NCI-H1694 treated with DMSO at 0.1 percent for 48 hours (cell line): Measurements from ENCODE around the gene MACROD2.
A peak's percentile ranks its signal among the peaks of the same experiment; 100 is the strongest.

Source experiments
- DNase-seq: peaks from one replicate; lab custom pipeline; 2025; lab: John Stamatoyannopoulos, UW

The MACROD2 gene

DNA sequence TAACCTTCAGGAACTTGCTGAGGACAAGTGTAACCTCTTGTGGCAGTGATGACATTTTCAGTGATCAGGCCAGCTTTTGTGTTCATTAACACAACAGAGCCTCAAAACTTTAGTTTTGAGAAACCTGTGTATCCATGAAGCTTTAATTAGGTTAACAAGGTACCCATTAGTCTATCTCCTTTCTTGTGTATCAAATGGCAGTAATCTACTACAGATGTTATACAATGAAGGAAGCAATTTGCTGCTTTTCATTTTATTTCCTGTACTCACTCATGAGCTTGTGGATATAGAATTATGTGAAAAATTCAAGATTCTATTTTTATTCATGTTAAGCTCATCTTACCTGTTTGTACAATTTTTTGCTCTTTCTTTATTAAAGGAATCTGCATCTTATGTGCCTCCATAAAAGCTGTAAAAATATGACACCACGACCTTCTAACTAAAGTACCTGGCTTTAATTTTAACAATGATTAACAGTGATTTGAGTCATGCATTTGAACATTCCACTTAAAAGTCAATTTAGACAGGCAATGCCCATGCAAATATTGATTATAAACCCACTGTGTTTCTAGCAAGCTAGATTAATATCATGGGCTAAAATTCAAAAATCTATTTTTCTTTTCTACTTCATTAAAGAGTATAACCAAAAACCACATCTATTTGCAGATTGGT lies 1680.6 kb downstream of the MACROD2 start:
- no peak for DNase-seq

DNA sequence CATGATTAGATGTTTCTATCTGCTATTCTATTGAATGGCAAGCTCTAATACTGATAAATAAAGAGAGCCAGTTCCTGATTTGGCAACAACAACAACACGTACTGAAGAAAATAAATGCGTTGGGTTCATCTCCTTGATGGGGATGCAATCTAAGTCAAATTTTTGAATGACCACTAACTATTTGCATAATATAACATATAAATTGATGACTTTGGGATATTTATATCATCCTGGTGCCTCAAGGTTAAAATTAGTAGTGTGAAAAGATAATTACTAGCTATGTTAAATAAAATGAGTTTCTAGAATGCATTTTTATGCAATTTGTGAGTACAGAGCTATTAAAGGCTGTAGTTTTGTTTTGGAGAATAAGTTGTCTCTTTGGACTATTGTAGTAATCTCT lies 1681.5 kb downstream of the MACROD2 start:
- no peak for DNase-seq

DNA sequence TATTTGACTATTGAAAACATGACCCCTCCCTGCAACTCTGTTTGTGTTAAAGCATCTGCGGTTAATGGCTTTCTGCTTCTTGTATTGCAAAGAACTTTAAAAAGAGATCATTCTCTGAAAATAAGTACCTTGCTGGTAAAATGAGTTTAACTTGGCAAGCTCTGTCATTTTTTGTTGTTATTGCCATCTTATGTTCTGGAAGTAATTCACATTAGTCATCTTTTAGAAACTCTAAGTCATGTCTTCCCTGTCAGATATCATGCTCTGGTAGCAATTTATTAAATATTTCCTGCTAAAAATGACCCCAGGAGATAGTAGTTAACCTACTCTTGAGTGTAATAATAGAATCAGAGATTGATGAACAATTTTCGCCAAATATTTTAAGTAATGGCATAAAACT lies 1687.4 kb downstream of the MACROD2 start:
- DNase-seq = no peak

DNA sequence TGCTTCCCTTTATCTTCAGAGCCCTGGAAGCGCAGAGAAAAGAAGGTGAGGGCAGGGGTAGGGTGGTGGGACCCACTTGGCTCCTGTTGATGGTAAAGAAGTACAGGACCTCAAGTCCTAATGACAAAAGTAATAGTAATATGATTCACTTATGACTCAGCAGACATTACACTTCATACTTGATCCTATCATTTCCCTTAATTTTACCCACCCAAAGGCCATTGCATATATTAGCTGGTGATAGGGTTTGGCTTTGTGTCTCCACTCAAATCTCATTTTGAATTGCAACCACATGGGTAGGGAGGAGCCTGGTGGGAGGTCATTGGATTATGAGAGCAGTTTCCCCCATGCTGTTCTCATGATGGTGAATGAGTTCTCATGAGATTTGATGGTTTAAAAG lies 1697.3 kb downstream of the MACROD2 start:
- no peak for DNase-seq

DNA sequence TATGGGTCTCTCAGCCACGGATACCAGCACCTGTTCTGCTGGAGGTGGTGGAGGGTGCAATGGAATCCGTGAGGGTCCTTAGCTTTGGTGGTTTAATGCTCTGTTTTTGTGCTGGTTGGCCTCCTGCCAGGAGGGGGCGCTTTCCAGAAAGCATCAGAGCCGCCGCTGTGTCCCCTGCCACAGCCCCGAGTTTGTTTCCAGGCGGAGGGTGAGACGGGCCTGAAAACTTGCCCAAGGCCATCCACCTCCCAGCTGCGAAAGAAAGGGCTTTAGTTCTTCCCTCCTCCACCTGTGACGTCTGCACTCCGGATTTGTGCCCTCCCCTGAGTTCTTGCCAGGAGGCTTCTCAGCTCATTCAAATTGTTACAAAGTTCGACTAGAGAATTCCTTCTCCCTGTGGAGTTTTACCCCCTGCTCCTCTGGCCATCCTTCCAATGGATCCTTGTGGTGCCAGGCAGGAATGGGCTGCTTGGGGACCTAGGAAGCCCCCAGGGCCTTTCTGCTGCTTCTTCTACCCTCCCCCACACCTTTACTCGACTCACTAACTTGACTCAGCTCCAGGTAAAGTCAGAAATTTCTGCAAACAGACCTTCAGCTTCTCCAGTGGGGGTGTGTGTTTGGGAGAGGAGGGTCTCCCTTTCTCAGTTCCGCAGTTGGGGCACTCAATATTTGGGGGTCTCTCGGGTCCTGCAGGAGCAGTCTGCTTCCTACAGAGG lies 1704.3 kb downstream of the MACROD2 start:
- no peak for DNase-seq

DNA sequence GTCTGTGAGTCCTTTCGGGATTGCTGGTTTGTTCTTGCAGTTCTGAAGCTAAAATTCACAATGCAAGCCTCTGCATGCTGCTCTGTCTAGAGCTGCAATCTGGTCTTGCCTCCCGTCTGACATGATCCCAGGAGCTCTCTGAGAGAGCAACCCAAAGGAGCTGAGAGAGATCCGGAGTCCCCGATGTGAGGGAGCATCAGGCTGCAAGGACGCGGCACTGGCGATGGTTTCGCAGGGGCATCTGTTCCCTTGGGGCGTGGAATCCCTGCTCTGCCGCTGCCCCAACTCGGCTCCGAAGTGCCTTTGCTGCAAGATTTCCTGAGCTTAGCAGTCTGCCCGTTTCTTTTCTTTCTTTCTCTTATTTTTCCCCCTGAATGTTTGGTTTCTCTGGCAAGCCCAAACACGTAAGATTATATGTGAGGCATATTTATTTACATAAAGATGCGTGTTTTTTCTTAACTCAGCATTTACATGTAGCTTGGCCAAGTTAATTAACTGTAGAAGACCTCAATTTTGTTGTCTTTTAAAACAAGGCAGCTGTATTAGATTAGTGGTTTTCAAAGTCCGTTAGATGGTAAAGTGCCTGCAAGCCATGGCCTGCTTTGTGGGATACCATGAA lies 1704.9 kb downstream of the MACROD2 start:
- DNase-seq = peak; percentile 30

DNA sequence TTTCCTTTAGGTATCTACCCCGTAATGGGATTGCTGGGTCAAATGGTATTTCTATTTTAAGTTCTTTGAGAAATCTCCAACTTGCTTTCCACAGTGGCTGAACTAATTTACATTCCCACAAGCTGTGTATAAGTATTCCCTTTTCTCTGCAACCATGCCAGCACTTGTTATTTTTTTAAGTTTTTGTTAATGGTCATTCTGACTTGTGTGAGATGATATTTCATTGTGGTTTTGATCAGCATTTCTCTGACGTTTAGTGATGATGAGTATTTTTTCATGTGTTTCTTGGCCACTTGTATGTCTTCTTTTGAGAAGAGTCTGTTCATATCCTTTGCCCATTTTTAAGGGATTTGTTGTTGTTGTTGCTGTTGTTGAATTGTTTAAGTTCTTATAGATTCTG lies 1706.8 kb downstream of the MACROD2 start:
- no peak for DNase-seq

DNA sequence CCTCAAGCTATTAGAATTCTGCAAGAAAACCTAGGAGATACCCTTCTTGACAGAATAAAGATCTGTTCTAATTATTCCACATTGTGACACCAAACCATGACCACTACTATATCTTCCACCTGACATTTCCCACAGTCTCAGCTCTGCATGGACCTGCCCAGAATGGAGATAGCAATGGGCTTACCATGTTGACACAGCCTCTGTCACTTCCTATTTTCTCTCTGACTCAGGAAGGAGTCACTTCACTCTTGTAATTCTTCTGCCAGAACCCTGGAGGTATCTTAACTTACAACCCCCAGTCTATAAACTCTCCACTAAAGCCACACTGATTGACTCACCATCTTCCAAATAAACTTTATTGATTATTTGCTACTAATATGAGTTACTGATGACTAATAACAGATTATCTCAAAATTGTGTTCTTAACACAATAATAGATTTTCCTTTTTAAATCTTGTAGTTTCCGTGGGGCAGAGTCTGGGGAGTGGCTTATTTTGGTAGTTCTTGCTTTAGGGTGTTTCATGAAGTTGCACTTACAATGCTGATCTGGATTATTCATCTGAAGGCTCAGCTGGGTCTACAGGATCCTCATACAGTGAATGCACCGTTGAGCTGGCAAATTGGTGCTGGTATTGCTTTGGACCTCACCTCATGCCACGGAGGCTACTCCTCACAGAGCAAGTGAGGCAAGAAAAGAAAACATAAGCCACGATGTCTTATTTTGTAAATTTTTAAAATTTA lies 1708.0 kb downstream of the MACROD2 start:
- DNase-seq = no peak

DNA sequence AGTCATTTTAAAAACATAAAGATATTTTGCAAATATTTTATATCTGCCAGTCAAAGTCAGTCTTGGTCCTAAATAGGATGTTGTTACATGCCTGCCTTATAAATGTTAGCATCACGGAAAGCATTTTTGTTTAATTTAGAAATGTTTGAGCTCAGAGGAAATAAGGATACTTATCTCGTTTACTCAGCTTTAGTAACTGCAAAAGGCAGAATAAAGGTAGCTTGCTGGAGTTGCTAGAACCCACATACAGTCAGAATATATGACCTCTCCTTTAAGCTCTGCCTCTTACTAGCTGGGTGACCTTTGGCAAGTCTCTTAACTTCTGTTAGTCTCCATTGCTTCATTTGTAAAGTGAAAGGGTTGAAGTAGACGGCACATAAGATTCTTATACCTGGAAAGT lies 1710.7 kb downstream of the MACROD2 start:
- no peak for DNase-seq

DNA sequence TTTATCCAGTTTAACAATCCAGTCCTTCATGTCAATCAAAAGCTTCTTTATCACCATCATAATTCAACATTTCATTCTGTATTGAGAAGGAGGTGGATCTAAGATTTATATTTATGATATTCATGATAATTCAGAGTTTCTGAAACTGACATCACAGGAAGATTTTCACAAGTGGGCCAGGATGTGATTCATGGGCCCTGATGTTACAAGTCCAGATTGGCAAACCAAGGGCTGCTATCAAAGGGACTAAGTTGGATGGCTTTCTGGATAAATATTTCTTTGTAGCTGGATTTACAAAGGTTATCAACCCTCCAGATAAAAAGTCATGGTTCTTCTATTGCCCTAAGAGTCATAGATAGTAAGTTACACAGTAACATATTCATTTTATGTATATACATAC lies 1711.4 kb downstream of the MACROD2 start:
- DNase-seq = no peak

DNA sequence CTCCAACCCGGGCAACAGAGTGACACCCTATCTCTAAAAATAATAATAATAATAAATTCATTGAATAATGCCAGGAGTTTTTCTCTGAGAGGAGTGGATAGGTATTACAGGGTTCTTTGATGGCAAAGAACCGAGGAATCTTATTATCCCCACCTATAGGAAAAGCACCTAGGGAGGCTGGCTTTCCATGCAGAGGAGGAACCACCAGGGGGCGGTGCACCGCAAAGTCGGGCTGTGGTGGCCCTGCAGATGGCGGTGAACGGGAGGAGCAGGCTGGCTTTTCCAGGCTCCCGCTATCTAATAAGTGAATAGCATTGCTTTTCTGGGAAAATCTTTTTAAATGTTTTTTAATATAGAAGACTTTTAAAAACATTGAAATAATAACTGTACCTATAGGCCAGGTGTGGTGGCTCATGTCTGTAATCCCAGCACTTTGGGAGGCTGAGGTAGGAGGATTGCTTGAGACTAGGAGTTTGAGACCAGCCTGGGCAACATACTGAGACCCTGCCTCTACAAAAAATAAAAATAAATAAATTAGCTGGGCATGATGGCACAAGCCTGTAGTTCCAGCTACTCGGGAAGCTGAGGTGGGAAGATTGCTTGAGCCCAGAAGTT lies 1713.8 kb downstream of the MACROD2 start:
- DNase-seq = no peak

DNA sequence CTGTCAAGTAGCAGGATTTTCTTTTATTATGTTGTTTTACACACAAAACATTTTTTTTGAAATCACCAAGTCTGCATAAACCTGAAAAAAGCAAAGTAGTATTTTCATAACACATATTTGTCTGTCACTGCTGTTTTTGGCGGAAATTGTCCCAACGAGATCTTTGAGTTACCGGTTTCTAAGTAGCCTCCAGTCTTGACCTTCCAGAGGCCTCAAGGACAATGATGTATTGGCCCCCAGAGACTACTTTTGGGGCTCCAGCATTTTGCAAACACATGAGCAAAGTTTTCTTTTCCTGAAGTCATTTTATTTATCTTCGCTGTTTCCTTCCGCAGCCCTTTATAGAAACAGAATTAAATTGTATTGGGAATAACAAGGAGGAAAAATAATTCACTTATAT lies 1715.3 kb downstream of the MACROD2 start:
- no peak for DNase-seq

DNA sequence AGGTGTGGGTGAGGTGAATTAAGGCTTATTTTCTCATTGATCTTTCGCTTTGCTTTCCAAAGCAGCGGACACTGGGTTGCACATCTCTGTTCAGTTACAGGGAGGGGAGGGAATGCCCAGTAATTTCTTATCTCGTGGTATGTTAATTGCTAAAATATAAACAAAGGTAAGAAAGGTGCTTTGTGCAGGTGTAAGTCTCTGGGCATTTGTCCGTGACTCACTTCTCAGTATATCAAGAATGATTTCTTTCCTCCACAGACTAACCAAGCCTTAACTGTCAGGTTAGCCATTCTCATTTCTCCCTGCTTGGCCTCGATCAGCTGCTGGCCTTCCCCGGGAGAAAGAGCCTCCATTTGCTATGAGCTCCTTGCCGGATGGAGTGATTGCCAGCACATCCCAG lies 1715.9 kb downstream of the MACROD2 start:
- no peak for DNase-seq

DNA sequence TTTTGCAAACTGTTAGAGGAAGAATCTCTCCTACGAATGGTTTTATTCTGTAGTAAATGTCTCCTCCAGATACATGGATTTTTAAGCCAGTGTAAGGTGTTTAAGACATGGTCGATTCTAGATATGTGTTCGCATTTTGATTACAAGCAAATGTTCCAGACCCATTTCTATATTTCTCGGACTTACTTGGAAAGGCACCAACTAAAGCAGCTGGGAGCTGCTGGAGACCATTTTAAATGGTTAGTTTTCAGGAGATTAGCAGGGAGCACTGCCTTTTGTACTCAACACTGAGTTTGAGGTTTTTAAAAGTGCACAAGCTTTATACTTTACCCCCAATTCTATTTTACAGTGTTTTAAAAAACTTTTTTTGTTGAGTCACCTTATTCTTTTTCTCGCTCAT lies 1720.9 kb downstream of the MACROD2 start:
- DNase-seq = no peak

DNA sequence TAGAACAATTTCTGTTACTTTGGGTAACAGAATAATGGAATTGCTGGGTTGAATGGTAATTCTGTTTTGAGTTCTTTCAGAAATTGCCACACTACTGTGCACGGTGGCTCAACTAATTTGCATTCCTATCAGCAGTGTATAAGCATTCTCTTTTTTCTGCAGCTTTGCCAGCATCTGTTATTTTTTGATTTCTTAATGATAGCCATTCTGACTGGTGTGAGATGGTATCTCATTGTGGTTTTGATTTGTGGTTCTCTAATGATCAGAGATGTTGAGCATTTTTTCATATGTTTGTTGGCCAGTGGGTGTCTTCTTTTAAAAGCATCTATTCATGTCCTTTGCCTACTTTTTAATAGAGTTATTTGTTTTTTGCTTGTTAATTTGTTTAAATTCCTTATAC lies 1731.1 kb downstream of the MACROD2 start:
- DNase-seq = no peak

DNA sequence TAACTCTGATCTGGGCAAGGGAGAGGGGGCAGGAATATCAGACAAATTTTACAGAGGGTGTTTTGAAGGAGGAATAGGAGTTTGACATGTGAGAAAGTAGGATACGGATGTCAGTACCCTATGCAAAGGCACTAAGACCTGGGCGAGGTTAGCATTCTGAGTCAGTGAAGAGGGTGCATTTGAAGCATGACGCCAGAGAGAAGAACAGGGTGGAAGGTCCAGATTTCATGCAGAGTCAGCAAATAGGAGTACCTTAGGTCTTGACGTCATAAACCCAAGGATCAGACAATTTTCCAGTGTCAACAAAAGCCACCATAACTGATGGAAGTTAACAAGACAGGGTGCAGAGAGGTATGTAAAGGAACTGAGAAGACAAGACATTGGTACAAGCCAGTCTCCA lies 1738.7 kb downstream of the MACROD2 start:
- no peak for DNase-seq

DNA sequence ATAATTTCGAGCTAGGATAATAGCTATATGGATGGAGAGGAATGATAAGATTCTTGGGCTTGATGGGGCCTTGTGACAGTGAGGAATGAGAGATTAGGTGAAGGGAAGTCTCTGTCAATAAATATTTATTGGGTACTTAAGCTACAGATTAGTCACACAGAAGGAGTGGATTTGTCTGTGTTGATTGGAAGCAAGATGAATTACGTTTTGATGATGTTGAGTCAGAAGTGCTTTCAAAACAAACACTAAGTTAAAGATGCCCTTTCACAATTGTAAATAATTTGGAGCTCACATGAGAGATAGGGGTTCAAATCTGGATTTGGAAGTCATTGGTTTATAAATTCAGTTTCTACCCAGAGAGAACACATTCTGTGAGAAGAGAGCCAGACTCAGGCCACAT lies 1743.7 kb downstream of the MACROD2 start:
- DNase-seq = no peak

DNA sequence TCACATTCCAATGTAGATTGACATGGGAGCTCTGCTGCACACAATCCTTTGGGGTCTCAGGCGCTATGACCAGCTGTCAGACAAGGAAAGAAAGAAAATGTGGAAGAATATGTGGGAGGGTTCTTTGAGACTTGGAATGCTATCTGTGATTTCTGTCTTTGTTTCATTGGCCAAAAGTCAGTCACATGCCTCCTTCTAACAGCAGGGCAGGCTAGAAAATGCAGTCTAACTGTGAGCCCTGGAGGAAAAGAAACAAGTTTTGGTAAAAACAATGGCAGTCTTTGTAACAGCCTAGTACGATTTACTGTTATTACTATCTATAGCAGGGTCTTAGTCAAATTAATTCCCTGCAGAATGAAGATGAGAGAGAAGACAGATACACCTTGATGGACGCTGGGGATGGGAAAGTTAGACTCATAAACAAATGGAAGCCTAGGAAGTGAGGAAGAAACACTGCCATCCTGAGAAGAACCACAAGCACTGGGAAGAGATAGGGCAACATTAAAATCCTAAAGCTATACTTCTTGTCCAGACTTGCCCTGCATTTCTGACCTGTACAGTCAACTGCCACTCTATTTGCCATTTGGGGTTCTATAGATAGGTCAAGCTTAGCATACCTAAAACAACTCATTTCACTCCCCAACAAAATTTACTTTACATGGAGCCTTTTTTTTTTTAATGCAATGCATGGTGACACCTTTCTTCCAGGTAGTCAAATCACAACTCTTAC lies 1744.9 kb downstream of the MACROD2 start:
- DNase-seq = no peak

DNA sequence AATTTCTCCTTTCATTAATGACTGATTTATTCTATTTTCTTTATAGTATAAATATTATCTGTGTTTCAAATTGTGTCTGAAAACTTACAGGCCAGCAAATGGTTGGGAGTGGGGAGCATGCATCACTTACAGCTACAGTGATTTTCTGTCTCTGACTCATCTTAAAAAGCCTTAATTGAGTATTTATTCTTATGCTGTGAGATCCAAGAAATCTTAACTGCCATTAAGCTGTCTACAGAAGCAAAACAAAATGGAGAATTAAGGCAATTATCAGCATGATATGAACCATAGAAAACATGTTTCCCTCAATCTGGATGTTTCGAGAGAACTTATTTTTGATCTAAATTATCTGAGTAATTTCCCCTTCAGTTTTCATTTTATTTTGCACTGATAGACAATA lies 1746.8 kb downstream of the MACROD2 start:
- no peak for DNase-seq

DNA sequence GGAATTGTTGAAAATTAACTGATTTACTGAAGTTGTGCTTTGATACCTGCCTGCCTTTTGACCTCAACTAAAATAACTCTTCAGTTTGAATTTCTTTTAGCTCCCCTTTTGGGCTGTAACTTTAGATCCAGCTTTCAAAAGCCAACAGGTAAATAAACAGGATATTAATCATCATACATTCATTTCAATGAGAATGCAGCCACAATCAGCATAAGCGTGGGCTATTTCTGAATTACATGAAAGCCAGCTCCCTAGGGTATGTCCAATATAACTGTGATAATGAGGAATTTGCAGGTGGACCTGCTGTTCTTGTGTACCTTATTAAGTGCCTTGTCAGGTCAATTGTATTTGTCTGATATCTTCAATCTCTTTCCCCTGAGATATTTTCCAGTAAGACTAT lies 1747.3 kb downstream of the MACROD2 start:
- DNase-seq = no peak

DNA sequence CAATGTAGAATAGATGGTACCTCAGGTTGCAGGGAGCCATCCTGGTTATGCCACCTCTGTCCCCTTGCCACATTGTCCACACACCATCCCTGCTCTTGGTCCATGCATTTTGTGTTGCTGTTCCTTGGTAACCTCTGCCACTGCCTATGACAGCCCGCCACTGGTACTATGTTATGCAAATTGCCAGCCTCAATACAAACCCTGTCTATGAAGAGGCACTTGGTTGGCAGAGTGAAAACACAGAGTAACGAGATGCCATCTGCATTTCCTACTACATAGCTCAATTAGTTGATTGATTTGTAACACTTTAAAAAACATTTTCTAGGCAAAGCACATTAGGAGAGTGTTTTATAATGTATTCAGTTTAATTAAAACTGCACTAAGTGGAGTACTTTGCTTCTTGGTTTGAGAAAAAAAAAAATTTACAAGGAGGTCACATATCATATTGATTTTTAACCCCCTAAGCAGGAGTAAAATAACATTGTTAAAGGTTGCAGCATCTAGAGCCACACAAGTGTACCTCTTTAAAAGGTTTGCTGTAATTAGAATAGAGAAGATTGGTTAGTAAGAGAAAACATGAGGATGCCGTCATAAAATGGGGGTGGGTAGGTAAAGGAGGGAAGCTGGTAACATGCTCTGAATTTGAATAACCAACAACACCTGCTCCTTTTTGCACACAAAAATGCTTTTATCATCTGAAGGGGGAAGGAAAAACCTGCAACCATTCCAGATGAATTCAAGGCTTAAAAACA lies 1760.9 kb downstream of the MACROD2 start:
- no peak for DNase-seq
